CD4-positive, alpha-beta T cell (primary cell): Measurements from ENCODE around the gene CTSD. TPM values are rescaled to one million over a fixed set of nuclear protein-coding genes. Genes with fewer than 3 reads are reported as not detected.

ENCODE experiments used
- ATAC-seq: fragments of 200-7000 bp; cut with Tn5 transposase; one replicate; pipeline ENCODE4 v1.10.0; 2022; ENCODE audit warnings: mild to moderate bottlenecking; ENCODE audit not compliant: poor library complexity
- CTCF ChIA-PET: fragments of 350-600 bp; sonication (Branson Sonifier 250); formaldehyde crosslinking; loops from one replicate; lab custom pipeline; 2021; ENCODE audit warnings: antibody characterized with exemption, inconsistent platforms; lab: Charles Lee
- POLR2A ChIA-PET: fragments of 350-600 bp; sonication (Branson Sonifier 250); formaldehyde crosslinking; loops from one replicate; lab custom pipeline; 2021; ENCODE audit warnings: antibody characterized with exemption, inconsistent platforms; lab: Charles Lee
- DNase-seq, 14 experiments: peaks; one replicate each; pipeline ENCODE4 v3.0.0-alpha.2; 2013 to 2020; ENCODE audit warnings: mixed read lengths in 2 of 14
- H3K27ac ChIP-seq, 2 donors: one replicate each; pipeline versions ENCODE4 v1.5.1 to v1.7.0; 2013; ENCODE audit warnings: low read length in 2 of 2, low read depth in 1 of 2, mild to moderate bottlenecking in 1 of 2
- H3K27me3 ChIP-seq, 2 experiments: 1 replicate in 1 of 2; 2 replicates in 1 of 2; pipeline versions ENCODE4 v1.6.1 to v1.7.0; 2013; ENCODE audit warnings: low read length in 2 of 2, control low read depth in 1 of 2, mild to moderate bottlenecking in 1 of 2, moderate library complexity in 1 of 2; ENCODE audit not compliant: insufficient read depth in 2 of 2, control insufficient read depth in 1 of 2
- H3K36me3 ChIP-seq: one replicate; pipeline ENCODE4 v1.6.1; 2013; ENCODE audit warnings: low read length, control low read depth; ENCODE audit not compliant: insufficient read depth
- H3K4me1 ChIP-seq: one replicate; pipeline ENCODE4 v1.6.1; 2013; ENCODE audit warnings: low read length, control low read depth; ENCODE audit not compliant: insufficient read depth
- H3K4me3 ChIP-seq: one replicate; pipeline ENCODE4 v1.5.1; 2013; ENCODE audit warnings: mild to moderate bottlenecking, low read length, moderate library complexity
- H3K9me3 ChIP-seq, 2 experiments: 1 replicate in 1 of 2; 2 replicates in 1 of 2; pipeline versions ENCODE4 v1.6.1 to v1.7.0; 2013; ENCODE audit warnings: low read length in 2 of 2, mild to moderate bottlenecking in 2 of 2, control low read depth in 1 of 2, moderate library complexity in 1 of 2; ENCODE audit not compliant: control insufficient read depth in 1 of 2, insufficient read depth in 1 of 2
- H3K27ac Mint-ChIP-seq: one replicate; pipeline ENCODE4 v1.8.0; 2020; ENCODE audit warnings: mixed read lengths
- H3K27me3 Mint-ChIP-seq: one replicate; pipeline ENCODE4 v1.8.0; 2021; ENCODE audit warnings: mixed read lengths
- H3K36me3 Mint-ChIP-seq: one replicate; pipeline ENCODE4 v1.8.0; 2021; ENCODE audit warnings: low read depth, mixed read lengths
- H3K4me1 Mint-ChIP-seq: one replicate; pipeline ENCODE4 v1.8.0; 2021; ENCODE audit warnings: low read depth, mixed read lengths
- H3K4me3 Mint-ChIP-seq: one replicate; pipeline ENCODE4 v1.8.0; 2020; ENCODE audit warnings: mild to moderate bottlenecking, mixed read lengths
- H3K9me3 Mint-ChIP-seq: one replicate; pipeline ENCODE4 v1.8.0; 2020; ENCODE audit warnings: mixed read lengths
- CTCF ChIP-seq: fragments of 200-600 bp; IDR thresholded peaks from one replicate; pipeline ENCODE4 v1.8.0; 2022; ENCODE audit warnings: antibody characterized with exemption, mild to moderate bottlenecking
- intact Hi-C, 2 experiments: fragments of 100-400 bp; cut with DNase I in 1 of 2; cut with micrococcal nuclease in 1 of 2; formaldehyde crosslinking; loops; one replicate each; pipeline versions ENCODE4 v1.15.1 to v1.9.0; 2023 to 2025; cut with DNase I, micrococcal nuclease
- total RNA-seq, 174 experiments: library from RNA in 2 of 174; stranded (reverse) in 2 of 174; gene quantifications; one replicate each; pipeline ENCODE4 v1.2.3 and lab custom pipeline; 2021 to 2026

The CTSD gene
- total RNA-seq, 2 experiments from 2014 or later = 63.3 to 71.3 TPM

GRCh38 chr11:1797391-1798125, 33.8 kb upstream of the CTSD start:
- Histone ChIP-seq H3K36me3 (no peaks in the 10 kb centered on the region), H3K9me3 (peaks cover 0 to 8% of the 10 kb centered on the region in 2 experiments), H3K4me3 (no peak overlapping the region), H3K27me3 (no peaks in the 10 kb centered on the region), H3K4me1 (no peaks in the 10 kb centered on the region), H3K27ac (no peak overlapping the region)
- Mint-ChIP-seq H3K9me3 (no peaks in the 10 kb centered on the region), H3K4me3 (no peak overlapping the region), H3K36me3 (no peaks in the 10 kb centered on the region), H3K27ac (no peak overlapping the region), H3K4me1 (peaks cover 2% of the 10 kb centered on the region), H3K27me3 (peaks cover 27% of the 10 kb centered on the region)
- DNase-seq (no peak), ATAC-seq (no peak)
- ChIA-PET POLR2A (no interaction called here), CTCF (no interaction called here)
- no peak for TF ChIP-seq CTCF
- intact Hi-C loops = no loop called here

GRCh38 chr11:1796413-1797011, 32.8 kb upstream of the CTSD start:
- Histone ChIP-seq H3K36me3 (no peaks in the 10 kb centered on the region), H3K4me3 (no peak overlapping the region), H3K9me3 (peaks cover 0 to 8% of the 10 kb centered on the region in 2 experiments), H3K27me3 (no peaks in the 10 kb centered on the region), H3K4me1 (no peaks in the 10 kb centered on the region), H3K27ac (no peak overlapping the region)
- H3K9me3 Mint-ChIP-seq = no peaks in the 10 kb centered on the region
- H3K27me3 Mint-ChIP-seq = peaks cover 26% of the 10 kb centered on the region
- DNase-seq (no peak), ATAC-seq (no peak)
- intact Hi-C loops = no loop called here
- H3K36me3 Mint-ChIP-seq = no peaks in the 10 kb centered on the region
- ChIA-PET CTCF (no interaction called here), POLR2A (no interaction called here)
- no peak overlapping the region for H3K27ac Mint-ChIP-seq
- peaks cover 4% of the 10 kb centered on the region for H3K4me1 Mint-ChIP-seq
- no peak for TF ChIP-seq CTCF
- H3K4me3 Mint-ChIP-seq = no peak overlapping the region

GRCh38 chr11:1793081-1793480, 29.4 kb upstream of the CTSD start:
- no peak overlapping the region for H3K27ac ChIP-seq
- no peak overlapping the region for H3K4me3 ChIP-seq
- no peak for TF ChIP-seq CTCF
- intact Hi-C loops = no loop called here
- Mint-ChIP-seq H3K27ac (no peak overlapping the region), H3K4me3 (no peak overlapping the region), H3K9me3 (no peaks in the 10 kb centered on the region), H3K27me3 (peaks cover 8% of the 10 kb centered on the region), H3K4me1 (peaks cover 4% of the 10 kb centered on the region), H3K36me3 (no peaks in the 10 kb centered on the region)
- no peak for DNase-seq
- no peaks in the 10 kb centered on the region for H3K36me3 ChIP-seq
- H3K4me1 ChIP-seq = no peaks in the 10 kb centered on the region
- no peak for ATAC-seq
- ChIA-PET CTCF (no interaction called here), POLR2A (interaction anchor here (0.6 kb wide), 1 partner anchor 38 kb away, joined by 3 read pairs; no protein-coding TSS in a partner anchor)
- H3K9me3 ChIP-seq = peaks cover 0 to 8% of the 10 kb centered on the region in 2 experiments
- no peaks in the 10 kb centered on the region for H3K27me3 ChIP-seq
